Gastrocnemius medialis (tissue), 4 donors: ENCODE results near the gene ST6GALNAC2. TPM values are rescaled to one million over a fixed set of nuclear protein-coding genes. Genes with fewer than 3 reads are reported as not detected.

ENCODE experiments used
- ATAC-seq, 2 donors: fragments of 150-250 bp; one replicate each; pipeline ENCODE4 v1.9.1; 2016
- DNase-seq, 2 donors: peaks; one replicate each; pipeline ENCODE4 v3.0.0-alpha.2; 2019
- H3K27ac ChIP-seq, 4 donors: fragments of 200-600 bp; sonication (generic); 1 replicate in 1 of 4; 2 replicates in 3 of 4; pipeline ENCODE4 v1.5.1; 2016 to 2018; ENCODE audit warnings: mild to moderate bottlenecking in 2 of 4, moderate library complexity in 1 of 4
- H3K27me3 ChIP-seq, 3 donors: fragments of 200-600 bp; sonication (generic) in 2 of 3; 1 replicate in 1 of 3; 2 replicates in 2 of 3; pipeline versions ENCODE4 v1.5.1 to v1.6.0; 2016 to 2019; ENCODE audit warnings: mild to moderate bottlenecking in 1 of 3, moderate library complexity in 1 of 3
- H3K36me3 ChIP-seq, 2 donors: fragments of 200-600 bp; sonication (generic) in 1 of 2; one replicate each; pipeline ENCODE4 v1.5.1; 2017 to 2018
- H3K4me1 ChIP-seq, 2 donors: fragments of 200-600 bp; sonication (generic) in 1 of 2; one replicate each; pipeline ENCODE4 v1.5.1; 2016 to 2017; ENCODE audit warnings: mild to moderate bottlenecking in 2 of 2
- H3K4me3 ChIP-seq, 4 donors: fragments of 200-600 bp; sonication (generic) in 3 of 4; 1 replicate in 1 of 4; 2 replicates in 3 of 4; pipeline ENCODE4 v1.5.1; 2016 to 2019; ENCODE audit warnings: mild to moderate bottlenecking in 2 of 4
- H3K9me3 ChIP-seq, 3 donors: fragments of 200-600 bp; sonication (generic) in 2 of 3; 1 replicate in 1 of 3; 2 replicates in 2 of 3; pipeline ENCODE4 v1.5.1; 2016 to 2019
- POLR2A ChIP-seq, 2 donors: fragments of 450-650 bp; IDR thresholded peaks; one replicate each; pipeline ENCODE4 v1.6.1; 2017; ENCODE audit warnings: antibody characterized with exemption in 2 of 2, mild to moderate bottlenecking in 2 of 2, moderate library complexity in 2 of 2
- in situ Hi-C, 4 donors: fragments of 200-750 bp; cut with MboI; loops; one replicate each; pipeline versions ENCODE4 v1.15.0 to v1.8.0; 2017; ENCODE audit warnings: low sequenced_read_pairs in 4 of 4
- intact Hi-C: fragments of 100-400 bp; cut with DNase I; formaldehyde crosslinking; loops from one replicate; pipeline ENCODE4 v1.15.1; 2023; ENCODE audit warnings: low total_unique reads
- total RNA-seq, 4 donors: library from RNA; depleted of rRNA; stranded (reverse); fragments of >200 nt; gene quantifications; one replicate each; pipeline versions ENCODE4 v1.1.0 to v1.2.3, GENCODE V29; 2016
- TF ChIP-seq, protein P1 (sequence below), 5 experiments: fragments of 450-650 bp in 3 of 5; fragments of 200-600 bp in 2 of 5; sonication (generic) in 2 of 5; IDR thresholded peaks in 4 of 5; conservative IDR thresholded peaks in 1 of 5; 1 replicate in 4 of 5; 2 replicates in 1 of 5; pipeline ENCODE4 v1.5.1; 2016 to 2019; ENCODE audit warnings: antibody characterized with exemption in 5 of 5, mild to moderate bottlenecking in 3 of 5, moderate library complexity in 3 of 5

The ST6GALNAC2 gene
- total RNA-seq, 4 donors from 2014 or later, result 13.6 to 31.1 (median 27.4) TPM

DNA sequence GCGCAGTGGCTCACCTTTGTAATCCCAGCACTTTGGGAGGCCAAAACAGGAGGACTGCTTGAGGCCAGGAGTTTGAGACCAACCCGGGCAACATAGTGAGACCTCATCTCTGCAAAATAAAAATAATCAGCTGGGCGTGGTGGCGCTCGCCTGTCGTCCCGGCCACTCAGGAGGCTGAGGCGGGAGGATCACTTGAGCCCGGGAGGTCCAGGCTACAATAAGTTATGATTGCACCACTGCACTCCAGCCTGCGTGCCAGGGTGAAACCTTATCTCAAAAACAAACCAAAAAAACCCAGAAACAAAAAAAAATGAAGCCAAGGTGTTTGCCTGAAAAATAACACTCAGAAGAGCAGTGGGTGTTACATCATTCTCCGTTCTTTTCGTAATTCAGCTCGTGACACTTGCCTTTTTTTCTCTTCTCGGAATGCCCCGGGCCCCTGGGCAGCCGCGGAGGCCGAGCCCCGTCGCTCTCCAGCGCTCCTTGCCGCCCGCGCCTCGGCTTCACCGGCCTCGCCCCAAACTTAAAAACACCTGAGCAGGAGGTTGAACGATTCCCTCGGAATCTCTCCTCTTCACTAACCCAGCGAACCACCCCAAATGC lies 28.8 kb downstream of the ST6GALNAC2 start:
- H3K27me3 ChIP-seq, result no peaks in the 10 kb centered on the region
- ATAC-seq, result peak; percentile 37 to 46
- no peak for DNase-seq
- H3K9me3 ChIP-seq, result no peaks in the 10 kb centered on the region
- TF ChIP-seq POLR2A (IDR thresholded peaks at IDR 0.05), result no peak
- TF ChIP-seq, protein P1, sequence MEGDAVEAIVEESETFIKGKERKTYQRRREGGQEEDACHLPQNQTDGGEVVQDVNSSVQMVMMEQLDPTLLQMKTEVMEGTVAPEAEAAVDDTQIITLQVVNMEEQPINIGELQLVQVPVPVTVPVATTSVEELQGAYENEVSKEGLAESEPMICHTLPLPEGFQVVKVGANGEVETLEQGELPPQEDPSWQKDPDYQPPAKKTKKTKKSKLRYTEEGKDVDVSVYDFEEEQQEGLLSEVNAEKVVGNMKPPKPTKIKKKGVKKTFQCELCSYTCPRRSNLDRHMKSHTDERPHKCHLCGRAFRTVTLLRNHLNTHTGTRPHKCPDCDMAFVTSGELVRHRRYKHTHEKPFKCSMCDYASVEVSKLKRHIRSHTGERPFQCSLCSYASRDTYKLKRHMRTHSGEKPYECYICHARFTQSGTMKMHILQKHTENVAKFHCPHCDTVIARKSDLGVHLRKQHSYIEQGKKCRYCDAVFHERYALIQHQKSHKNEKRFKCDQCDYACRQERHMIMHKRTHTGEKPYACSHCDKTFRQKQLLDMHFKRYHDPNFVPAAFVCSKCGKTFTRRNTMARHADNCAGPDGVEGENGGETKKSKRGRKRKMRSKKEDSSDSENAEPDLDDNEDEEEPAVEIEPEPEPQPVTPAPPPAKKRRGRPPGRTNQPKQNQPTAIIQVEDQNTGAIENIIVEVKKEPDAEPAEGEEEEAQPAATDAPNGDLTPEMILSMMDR (IDR thresholded peaks at IDR 0.05 in 4 of 5, conservative IDR thresholded peaks at IDR 0.05 in 1 of 5), result no peak
- intact Hi-C loops, result loop anchor here (1.0 to 5.0 kb wide), 3 partner anchors 28 to 375 kb away; partner anchors contain the start of gene ST6GALNAC2
- peak overlapping the region; percentile 89 to 97 (median 94) for H3K27ac ChIP-seq
- peaks cover 31 to 59% of the 10 kb centered on the region in 2 donors for H3K4me1 ChIP-seq
- H3K36me3 ChIP-seq, result peaks cover 0 to 8% of the 10 kb centered on the region in 2 donors
- H3K4me3 ChIP-seq, result peak overlapping the region; percentile 79 to 100 (median 84)
- in situ Hi-C loops, result loop anchor here in 1 of 4 donors (25.0 kb wide), 1 partner anchor 155 kb away; the partner anchor contains the start of gene MXRA7

DNA sequence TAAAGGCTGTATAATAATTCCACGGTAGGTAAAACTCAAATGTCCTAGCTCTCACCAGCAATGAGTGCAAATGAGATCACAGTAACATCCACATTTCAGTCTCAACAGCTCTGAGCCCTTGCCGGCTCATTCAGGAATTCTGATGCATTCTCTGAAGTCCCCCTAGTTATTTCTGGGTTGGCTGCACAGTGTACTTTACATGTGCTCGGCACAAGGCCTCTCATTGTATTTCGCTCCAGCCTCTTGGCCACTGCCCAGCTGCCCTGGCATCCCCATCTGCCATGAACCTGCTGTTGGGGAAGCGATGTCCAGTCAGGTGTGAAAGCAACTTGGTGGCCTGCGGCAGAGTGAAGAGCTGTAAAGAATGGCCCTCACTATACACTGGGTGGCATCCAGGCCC lies 31.5 kb downstream of the ST6GALNAC2 start:
- peak overlapping the region; percentile 57 to 73 (median 67) for H3K27ac ChIP-seq
- no peak overlapping the region for H3K4me3 ChIP-seq
- peak; percentile 45 to 65 for DNase-seq
- H3K27me3 ChIP-seq, result no peaks in the 10 kb centered on the region
- intact Hi-C loops, result no loop called here
- no peak for TF ChIP-seq POLR2A (IDR thresholded peaks at IDR 0.05)
- TF ChIP-seq, protein P1 (IDR thresholded peaks at IDR 0.05 in 4 of 5, conservative IDR thresholded peaks at IDR 0.05 in 1 of 5), result no peak
- H3K4me1 ChIP-seq, result peaks cover 16 to 36% of the 10 kb centered on the region in 2 donors
- H3K36me3 ChIP-seq, result no peaks in the 10 kb centered on the region
- ATAC-seq, result peak in 1 of 2 donors; percentile 9
- no peaks in the 10 kb centered on the region for H3K9me3 ChIP-seq
- in situ Hi-C loops, result loop anchor here in 1 of 4 donors (25.0 kb wide), 1 partner anchor 158 kb away; the partner anchor contains the start of gene MXRA7

GRCh38 chr17:76553178-76553908 lies 32.3 kb downstream of the ST6GALNAC2 start:
- no peak overlapping the region for H3K4me3 ChIP-seq
- H3K4me1 ChIP-seq, result peaks cover 17 to 35% of the 10 kb centered on the region in 2 donors
- in situ Hi-C loops (loop anchor here in 1 of 4 donors (25.0 kb wide), 1 partner anchor 159 kb away; the partner anchor contains the start of gene MXRA7), intact Hi-C loops (no loop called here)
- H3K27ac ChIP-seq, result peak overlapping the region; percentile 57 to 73 (median 67)
- H3K36me3 ChIP-seq, result no peaks in the 10 kb centered on the region
- H3K9me3 ChIP-seq, result no peaks in the 10 kb centered on the region
- TF ChIP-seq, protein P1 (IDR thresholded peaks at IDR 0.05 in 4 of 5, conservative IDR thresholded peaks at IDR 0.05 in 1 of 5), result no peak
- no peak for TF ChIP-seq POLR2A (IDR thresholded peaks at IDR 0.05)
- ATAC-seq (no peak), DNase-seq (no peak)
- H3K27me3 ChIP-seq, result no peaks in the 10 kb centered on the region

GRCh38 chr17:76551685-76552084 lies 34.0 kb downstream of the ST6GALNAC2 start:
- ATAC-seq (no peak), DNase-seq (no peak)
- intact Hi-C loops, result no loop called here
- no peak overlapping the region for H3K4me3 ChIP-seq
- H3K4me1 ChIP-seq, result peaks cover 33 to 46% of the 10 kb centered on the region in 2 donors
- no peaks in the 10 kb centered on the region for H3K36me3 ChIP-seq
- TF ChIP-seq POLR2A (IDR thresholded peaks at IDR 0.05), result no peak
- TF ChIP-seq, protein P1 (IDR thresholded peaks at IDR 0.05 in 4 of 5, conservative IDR thresholded peaks at IDR 0.05 in 1 of 5), result no peak
- in situ Hi-C loops, result loop anchor here in 1 of 4 donors (25.0 kb wide), 1 partner anchor 161 kb away; the partner anchor contains the start of gene MXRA7
- H3K9me3 ChIP-seq, result no peaks in the 10 kb centered on the region
- H3K27me3 ChIP-seq, result no peaks in the 10 kb centered on the region
- no peak overlapping the region for H3K27ac ChIP-seq
